ENCODE measurements around the gene RPTOR. TPM values are rescaled to one million over a fixed set of nuclear protein-coding genes. Genes with fewer than 3 reads are reported as not detected.

The RPTOR gene
- total RNA-seq, 1 donor from 2014 or later: 65.9 TPM

DNA sequence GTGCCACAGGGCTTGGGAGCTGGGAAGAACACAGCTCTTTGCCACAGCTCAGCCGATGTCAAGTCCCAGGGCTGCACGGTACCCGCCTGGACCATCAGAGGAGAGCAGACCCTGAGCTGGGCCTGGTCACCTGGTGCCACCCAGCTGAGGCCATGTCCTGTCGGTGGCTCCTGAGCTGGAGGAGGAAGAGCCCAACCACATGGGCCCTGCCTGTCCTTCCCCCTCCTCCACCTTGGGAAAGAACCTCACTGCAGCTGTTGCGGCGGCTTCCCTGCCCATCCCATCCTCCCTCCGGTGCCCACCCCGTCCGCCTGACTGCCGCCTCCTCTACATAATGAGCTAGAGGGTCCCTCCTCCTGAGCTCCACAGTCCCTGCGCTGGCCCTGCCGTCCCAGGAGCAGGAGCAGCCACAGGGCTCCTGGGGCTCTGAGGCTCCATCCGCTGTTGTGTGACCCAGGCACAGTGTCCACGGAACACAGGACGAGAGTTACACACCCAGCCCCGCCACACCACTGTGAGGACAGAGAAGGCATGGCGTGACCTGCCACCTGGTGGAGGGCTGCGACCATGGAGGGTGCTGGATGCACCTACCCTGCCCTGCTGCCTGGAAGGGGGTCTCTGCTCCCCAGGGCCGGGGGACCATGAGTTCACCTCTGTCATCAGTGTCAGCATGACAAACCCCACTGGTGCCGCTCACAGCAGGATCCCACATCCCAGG lies 425.6 kb downstream of the RPTOR start:
- Mint-ChIP-seq H3K27ac (peak overlapping the region; percentile 24), H3K4me3 (peak overlapping the region; percentile 41)
- POLR2A ChIA-PET: interaction anchor here (0.6 to 1.3 kb wide), 6 partner anchors 29 to 516 kb away, joined by 3 to 5 read pairs (median 4); no protein-coding TSS in a partner anchor

DNA sequence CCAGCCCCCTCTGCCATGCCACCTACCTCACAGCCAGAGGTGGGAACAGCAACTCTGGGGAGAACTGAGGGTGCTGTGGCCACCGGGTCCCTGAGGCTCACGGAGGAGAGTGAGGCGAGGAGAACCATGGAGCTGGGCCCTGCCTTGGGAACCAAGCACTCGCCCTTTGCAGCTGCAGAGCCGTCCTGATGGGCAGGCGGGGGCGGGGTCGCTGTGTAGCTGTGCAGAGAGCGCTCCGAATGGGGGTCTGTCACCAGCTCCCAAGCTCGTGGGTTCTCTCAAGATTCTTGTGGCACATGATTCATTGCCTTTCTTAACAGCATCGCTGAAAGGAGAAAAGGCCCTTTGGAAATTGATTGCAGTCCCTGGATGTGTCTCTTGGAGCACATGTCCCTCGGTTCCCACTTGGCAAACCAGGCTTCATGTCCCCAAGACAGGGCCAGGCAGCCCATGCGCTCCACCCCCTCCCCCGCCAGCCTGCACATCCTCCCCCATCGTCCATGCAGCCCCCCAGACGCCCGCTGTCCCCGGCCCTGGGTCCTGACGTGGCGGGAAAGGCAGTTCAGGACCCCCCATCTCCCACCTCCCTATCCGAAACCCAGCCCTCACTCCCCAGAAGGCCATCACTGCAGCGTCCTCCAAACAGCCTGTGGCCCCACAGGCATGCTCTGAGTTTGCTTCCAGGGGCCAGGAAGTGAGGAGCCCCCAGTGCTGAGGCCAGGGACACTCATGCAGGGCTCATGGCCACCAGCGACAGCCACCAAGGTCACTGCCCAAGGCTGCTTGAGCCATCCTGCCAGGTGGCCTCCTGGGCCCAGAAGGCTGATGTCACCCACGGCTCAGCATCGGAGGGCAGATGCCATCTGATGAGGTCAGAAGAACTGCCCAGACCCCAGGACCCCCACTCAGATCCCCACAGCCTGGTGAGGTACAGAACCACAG lies 426.4 kb downstream of the RPTOR start:
- ATAC-seq (ENCODE audit: low read depth): no peak
- ChIA-PET POLR2A (interaction anchor here (0.6 to 1.3 kb wide), 2 partner anchors 394 to 516 kb away, joined by 3 to 4 read pairs; no protein-coding TSS in a partner anchor), CTCF (interaction anchor here (0.9 to 4.5 kb wide), 10 partner anchors 59 to 545 kb away, joined by 3 to 52 read pairs (median 6); no protein-coding TSS in a partner anchor)
- H3K4me3 Mint-ChIP-seq: no peak overlapping the region
- TF ChIP-seq, protein P1, sequence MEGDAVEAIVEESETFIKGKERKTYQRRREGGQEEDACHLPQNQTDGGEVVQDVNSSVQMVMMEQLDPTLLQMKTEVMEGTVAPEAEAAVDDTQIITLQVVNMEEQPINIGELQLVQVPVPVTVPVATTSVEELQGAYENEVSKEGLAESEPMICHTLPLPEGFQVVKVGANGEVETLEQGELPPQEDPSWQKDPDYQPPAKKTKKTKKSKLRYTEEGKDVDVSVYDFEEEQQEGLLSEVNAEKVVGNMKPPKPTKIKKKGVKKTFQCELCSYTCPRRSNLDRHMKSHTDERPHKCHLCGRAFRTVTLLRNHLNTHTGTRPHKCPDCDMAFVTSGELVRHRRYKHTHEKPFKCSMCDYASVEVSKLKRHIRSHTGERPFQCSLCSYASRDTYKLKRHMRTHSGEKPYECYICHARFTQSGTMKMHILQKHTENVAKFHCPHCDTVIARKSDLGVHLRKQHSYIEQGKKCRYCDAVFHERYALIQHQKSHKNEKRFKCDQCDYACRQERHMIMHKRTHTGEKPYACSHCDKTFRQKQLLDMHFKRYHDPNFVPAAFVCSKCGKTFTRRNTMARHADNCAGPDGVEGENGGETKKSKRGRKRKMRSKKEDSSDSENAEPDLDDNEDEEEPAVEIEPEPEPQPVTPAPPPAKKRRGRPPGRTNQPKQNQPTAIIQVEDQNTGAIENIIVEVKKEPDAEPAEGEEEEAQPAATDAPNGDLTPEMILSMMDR (IDR thresholded peaks at IDR 0.05): no peak
- H3K27me3 Mint-ChIP-seq: peaks cover 4% of the 10 kb centered on the region
- H3K4me1 Mint-ChIP-seq: peaks cover 19% of the 10 kb centered on the region
- no peaks in the 10 kb centered on the region for H3K9me3 Mint-ChIP-seq
- intact Hi-C loops (cut with micrococcal nuclease): loop anchor here (1.0 kb wide), 4 partner anchors 105 to 544 kb away; no protein-coding TSS in a partner anchor
- H3K27ac Mint-ChIP-seq: no peak overlapping the region
- H3K36me3 Mint-ChIP-seq (ENCODE audit: low read depth): peaks cover 2% of the 10 kb centered on the region
- no peak for DNase-seq

More for the DNA sequence above, 425.6 kb downstream of the RPTOR start:
- CTCF ChIA-PET: interaction anchor here (0.6 to 4.5 kb wide), 15 partner anchors 13 to 544 kb away, joined by 3 to 52 read pairs (median 5); no protein-coding TSS in a partner anchor
- ATAC-seq (ENCODE audit: low read depth): peak; percentile 91
- Mint-ChIP-seq H3K9me3 (no peaks in the 10 kb centered on the region), H3K4me1 (peaks cover 19% of the 10 kb centered on the region), H3K36me3 (ENCODE audit: low read depth) (peaks cover 9% of the 10 kb centered on the region), H3K27me3 (peaks cover 4% of the 10 kb centered on the region)
- DNase-seq: peak; percentile 58
- TF ChIP-seq, protein P1 (IDR thresholded peaks at IDR 0.05): no peak
- intact Hi-C loops (cut with micrococcal nuclease): loop anchor here (1.0 kb wide), 4 partner anchors 104 to 543 kb away; no protein-coding TSS in a partner anchor

DNA sequence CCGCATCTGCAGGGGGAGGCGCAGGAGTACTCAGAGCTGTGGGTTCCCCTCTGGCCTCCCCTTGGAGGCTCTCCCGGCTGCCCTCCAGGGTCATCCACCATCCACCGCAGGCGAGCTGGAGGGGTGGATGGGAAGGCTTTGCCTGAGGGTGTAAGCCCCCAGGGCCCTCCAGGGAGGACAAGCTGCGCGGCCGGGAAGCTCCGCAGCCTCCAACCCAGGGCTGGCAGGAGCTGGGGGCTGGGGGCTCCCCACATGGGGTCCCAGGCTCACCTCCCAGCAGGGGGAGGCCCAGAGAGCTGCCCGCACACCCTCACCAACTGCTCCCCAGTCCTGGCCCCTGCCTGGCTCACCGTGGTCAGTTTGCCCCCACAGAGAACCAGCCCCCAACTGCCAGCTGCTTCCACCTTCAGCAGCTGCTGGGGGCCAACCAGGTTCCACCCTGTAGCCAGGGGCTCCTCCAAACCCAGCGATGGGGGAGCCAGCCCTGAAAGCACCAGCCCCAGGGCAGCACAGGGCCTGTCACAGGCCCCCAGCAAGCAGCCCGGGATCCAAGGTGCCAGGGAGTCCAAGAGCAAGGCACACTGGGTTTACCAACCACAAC lies 427.2 kb downstream of the RPTOR start:
- H3K27me3 Mint-ChIP-seq: peaks cover 4% of the 10 kb centered on the region
- ATAC-seq (ENCODE audit: low read depth) (no peak), DNase-seq (no peak)
- H3K9me3 Mint-ChIP-seq: no peaks in the 10 kb centered on the region
- ChIA-PET POLR2A (no interaction called here), CTCF (interaction anchor here (4.5 kb wide), 1 partner anchor 545 kb away, joined by 52 read pairs; no protein-coding TSS in a partner anchor)
- no peaks in the 10 kb centered on the region for H3K36me3 Mint-ChIP-seq (ENCODE audit: low read depth)
- H3K4me1 Mint-ChIP-seq: peaks cover 19% of the 10 kb centered on the region
- TF ChIP-seq, protein P1 (IDR thresholded peaks at IDR 0.05): no peak
- no peak overlapping the region for H3K27ac Mint-ChIP-seq
- H3K4me3 Mint-ChIP-seq: no peak overlapping the region
- intact Hi-C loops (cut with micrococcal nuclease): no loop called here

DNA sequence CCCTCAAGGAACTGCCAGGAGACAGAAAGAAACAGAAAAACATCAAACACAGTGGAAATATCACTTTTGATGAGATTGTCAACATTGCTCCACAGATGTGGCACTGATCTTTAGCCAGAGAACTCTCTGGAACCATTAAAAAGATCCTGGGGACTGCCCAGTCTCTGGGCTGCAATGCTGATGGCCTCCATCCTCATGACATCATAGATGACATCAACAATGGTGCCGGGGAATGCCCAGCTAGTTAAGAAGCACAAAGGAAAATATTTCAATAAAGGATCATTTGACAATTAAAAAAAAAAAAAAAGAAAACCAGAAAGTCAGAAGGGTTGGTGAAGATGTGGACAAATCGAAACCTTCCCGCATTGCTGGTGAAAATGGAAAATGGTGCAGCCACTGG lies 432.1 kb downstream of the RPTOR start:
- CTCF ChIA-PET: no interaction called here
- TF ChIP-seq, protein P1 (IDR thresholded peaks at IDR 0.05): no peak
- no peak for DNase-seq
- Mint-ChIP-seq H3K4me1 (peaks cover 7% of the 10 kb centered on the region), H3K9me3 (no peaks in the 10 kb centered on the region), H3K27ac (no peak overlapping the region), H3K27me3 (peaks cover 17% of the 10 kb centered on the region), H3K36me3 (ENCODE audit: low read depth) (no peaks in the 10 kb centered on the region), H3K4me3 (no peak overlapping the region)
- ATAC-seq (ENCODE audit: low read depth): no peak
- POLR2A ChIA-PET: no interaction called here
- intact Hi-C loops (cut with micrococcal nuclease): no loop called here
